ACHN (cell line): ENCODE measurements around the gene CCDC69.
"Not testable (repeated sequence)": the region's sequence is repeated elsewhere in the genome, so short reads cannot be mapped to it uniquely, and the experiment has no call there.

ENCODE experiments used
- DNase-seq: peaks from one replicate; pipeline ENCODE4 v3.0.0-alpha.2; 2015
- in situ Hi-C: cut with HindIII; loops from 2 replicates; pipeline ENCODE4 v1.10.0; 2017; ENCODE audit warnings: low sequenced_read_pairs, low pct_ligation_motif_present, low pct_unique_long_range_greater_than_20kb

Gene CCDC69

DNA sequence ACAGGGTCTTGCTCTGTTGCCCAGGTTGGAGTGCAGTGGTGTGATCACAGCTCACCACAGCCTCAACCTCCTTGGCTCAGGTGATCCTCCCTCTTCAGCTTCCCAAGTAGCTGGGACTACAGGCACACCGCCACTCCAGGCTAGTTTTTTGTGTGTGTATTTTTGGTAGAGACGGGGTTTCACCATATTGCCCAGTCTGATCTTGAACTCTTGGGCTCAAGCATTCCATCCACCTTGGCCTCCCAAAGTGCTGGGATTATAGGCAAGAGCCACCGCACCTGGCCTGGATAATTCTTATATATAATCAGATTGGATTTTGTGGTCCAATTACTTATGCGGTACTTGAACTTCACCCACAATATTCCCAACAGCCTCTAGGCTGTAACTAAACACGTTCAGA lies 19.8 kb downstream of the CCDC69 start:
- DNase-seq: no peak
- in situ Hi-C loops: no loop called here

DNA sequence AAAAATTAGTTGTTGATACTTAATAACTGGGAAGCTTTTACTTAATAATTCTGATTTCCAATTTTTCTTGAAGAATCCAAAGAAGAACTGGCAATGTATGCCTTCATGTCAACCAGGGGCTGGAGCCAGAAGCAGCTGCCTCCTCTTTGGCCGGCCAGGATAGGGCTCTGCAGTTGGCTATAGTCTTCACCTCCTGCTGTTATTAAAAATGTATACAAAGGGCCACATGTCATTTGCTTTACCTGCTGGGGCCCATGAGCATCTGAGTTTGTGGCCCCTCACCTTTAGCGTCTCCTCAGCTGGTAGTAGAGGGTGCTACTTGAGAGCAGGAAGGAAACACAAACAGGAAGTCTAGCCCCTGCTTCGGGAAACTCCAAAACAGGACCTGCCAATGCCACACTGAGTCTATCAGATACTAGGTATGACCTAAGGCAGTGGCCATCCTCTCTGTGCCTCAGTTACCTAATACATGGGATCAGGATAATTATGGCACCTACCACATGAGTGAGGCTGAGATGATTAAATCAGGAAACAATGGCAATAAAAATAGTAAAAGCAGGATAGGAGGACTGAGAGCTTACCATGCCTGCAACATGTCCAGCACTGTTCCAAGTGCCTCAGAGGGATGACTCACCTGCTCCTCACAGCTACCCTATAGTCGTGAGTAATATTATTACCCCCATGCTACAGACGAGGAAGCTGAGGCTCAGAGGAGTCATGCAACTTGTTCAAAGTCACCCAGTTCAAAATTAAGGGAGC lies 21.3 kb downstream of the CCDC69 start:
- in situ Hi-C loops: no loop called here
- no peak for DNase-seq

- in situ Hi-C loops: no loop called here
- no peak for DNase-seq
These were observed 22.8 kb downstream of the CCDC69 start for GRCh38 chr5:151200913-151201595.

DNA sequence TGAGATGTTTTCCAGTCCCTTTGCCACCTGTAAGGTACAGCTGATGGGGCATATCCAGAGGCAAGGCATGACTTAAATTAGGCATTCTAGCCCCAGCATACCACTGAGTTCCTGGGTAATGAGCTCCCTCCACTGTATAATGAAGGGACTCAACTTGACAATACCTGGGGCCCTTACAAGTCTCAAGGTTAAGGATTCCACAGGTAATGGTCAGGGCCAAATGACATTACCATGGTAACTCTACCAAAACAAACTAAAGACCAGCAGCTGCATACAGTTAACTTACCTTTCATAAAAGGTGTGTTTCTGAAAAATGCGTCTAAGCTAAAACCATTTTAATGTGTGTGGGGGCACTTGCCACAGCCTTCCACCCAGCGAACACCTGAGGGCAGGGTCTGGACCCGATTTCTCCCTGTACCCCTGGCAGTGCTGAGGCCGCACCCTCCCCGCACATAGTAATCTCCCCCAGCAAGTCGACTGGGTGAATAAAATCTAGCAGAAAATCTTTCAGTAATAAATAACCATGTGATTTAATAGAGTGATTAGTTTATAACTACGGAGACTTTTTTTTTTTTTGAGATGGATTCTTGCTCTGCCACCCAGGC lies 24.2 kb downstream of the CCDC69 start:
- no peak for DNase-seq
- in situ Hi-C loops: no loop called here

- in situ Hi-C loops: no loop called here
- no peak for DNase-seq
These were observed 25.0 kb downstream of the CCDC69 start for GRCh38 chr5:151198861-151199260.

DNA sequence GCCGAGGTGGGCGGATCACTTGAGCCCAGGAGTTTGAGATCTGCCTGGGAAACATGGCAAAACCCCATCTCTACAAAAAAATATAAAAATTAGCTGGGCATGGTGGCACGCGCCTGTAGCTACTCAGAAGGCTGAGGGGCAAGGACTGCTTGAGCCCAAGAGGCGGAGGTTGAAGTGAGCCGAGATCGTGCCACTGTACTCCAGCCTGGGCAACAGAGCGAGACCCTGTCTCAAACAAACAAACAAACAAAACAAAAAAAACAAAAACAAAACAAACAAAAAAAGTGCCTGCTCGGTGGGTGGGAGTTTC lies 26.6 kb downstream of the CCDC69 start:
- in situ Hi-C loops, DNase-seq: not testable (repeated sequence)

DNA sequence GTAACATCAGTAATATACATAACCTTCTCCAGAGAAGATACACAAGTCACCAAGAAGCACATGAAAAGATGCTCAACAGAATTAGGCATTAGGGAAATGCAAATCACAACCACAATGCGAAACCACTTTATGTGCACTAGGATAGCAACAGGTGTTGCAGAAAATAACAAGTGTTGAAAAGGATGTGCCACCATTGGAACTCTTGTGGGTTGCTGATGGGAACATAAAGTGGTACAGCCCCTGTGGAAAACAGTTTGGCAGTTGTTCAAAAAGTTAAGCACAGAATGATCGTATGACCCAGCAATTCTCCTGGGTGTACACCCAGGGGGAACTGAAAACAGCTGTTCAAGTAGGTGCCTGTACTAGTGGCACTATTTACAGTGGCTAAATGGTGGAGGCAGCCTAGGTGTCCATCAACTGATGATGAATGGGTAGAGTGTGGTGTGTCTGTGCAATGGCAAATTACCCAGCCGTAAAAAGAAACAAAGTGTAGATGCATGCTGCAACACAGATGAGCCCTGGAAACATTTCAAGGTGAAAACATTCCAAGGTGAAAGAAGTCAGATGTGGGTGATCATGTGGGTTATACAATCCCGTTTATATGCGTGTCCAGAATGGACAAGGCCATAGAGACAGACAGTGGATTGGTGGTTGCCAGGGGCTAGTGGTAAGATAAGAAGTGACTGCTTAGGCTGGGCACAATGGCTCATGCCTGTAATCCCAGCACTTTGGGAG lies 27.2 kb downstream of the CCDC69 start:
- no peak for DNase-seq
- in situ Hi-C loops: no loop called here

DNA sequence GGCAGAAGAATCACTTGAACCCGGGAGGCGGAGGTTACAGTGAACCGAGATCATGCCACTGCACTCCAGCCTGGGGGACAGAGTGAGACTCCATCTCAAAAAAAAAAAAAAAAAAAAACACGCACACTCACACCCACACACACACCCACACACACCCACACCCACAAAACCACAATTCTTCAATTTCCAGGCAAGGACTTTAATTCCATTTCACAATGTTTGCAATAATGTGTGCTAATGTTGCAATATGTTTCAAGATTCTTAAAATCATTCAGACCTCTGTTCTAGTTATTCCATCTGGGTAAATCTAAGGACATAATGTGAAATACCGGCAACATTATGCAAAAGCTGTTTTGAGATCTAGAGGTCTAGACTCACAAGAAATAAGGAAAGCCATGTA lies 28.3 kb downstream of the CCDC69 start:
- no peak for DNase-seq
- in situ Hi-C loops: no loop called here

DNA sequence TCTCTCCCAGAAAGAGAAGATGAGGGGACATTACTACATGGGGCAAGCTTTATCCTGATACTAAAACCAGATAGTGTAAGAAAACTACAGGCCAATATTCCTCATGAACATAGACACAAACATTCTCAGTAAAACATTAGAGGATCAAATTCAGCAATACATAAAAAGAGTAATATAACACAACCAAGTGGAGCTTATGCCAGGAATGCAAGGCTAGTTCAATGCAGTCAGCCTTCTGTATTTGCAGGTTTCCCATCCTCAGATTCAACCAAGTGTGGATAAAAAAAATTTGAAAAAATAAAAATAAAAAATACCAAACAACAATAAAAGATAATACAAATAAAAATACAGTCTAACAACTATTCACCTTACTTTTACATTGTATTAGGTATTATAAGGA lies 31.3 kb downstream of the CCDC69 start:
- in situ Hi-C loops: no loop called here
- no peak for DNase-seq

DNA sequence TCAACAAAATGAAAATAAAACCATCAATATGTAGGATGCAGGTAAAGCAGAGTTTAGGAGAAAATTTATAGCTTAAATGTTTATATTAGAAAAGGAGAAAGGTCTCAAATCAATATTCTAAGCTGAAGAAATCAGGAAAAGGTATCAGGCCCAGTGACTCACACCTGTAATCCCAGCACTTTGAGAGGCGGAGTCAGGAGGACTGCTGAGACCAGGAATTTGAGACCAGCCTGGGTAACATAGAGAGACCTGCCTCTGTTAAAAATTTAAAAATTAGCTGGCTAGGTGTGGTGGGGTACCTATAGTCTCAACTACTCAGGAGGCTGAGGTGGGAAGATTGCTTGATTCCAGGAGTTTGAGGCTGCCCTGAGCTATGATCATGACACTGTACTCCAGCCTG lies 32.2 kb downstream of the CCDC69 start:
- no peak for DNase-seq
- in situ Hi-C loops: no loop called here

DNA sequence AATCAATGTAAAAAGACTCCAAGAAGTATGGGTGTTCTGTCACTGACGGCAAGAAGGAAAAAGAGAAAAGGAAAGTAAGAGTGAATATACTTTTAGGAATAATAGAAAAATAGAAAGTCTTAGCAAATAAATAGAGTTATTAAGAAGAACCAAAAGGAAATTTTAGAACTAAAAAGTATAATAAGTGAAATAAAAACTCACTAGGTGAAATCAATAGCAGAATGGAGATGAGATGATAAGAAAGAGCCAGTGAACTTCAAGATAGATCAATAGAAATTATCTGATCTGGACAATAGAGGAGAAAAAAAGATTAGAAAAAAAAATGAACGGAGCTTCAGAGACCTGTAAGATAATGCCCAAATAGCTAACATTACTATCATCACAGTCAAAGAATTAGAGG lies 34.7 kb downstream of the CCDC69 start:
- in situ Hi-C loops: no loop called here
- DNase-seq: no peak

DNA sequence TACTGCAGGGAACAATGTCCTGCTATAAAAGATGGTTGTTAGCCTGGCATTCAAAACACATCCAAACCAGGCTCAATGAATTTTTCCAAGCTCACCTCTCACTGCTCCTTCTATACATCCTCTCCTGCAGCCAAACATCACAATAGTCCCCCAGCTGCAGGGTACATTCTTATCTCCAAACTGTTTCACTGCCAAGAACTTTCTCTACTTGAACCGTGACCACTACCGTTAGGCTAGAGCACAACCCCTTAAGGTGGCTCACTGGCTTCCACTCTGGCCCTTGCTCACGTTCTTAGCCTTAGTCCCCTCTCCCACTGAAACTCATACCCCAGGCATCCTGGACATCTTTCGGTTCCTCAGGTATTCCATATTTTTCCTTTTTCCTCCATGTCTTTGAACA lies 37.4 kb downstream of the CCDC69 start:
- in situ Hi-C loops: no loop called here
- DNase-seq: no peak

- in situ Hi-C loops: no loop called here
These were observed 37.8 kb downstream of the CCDC69 start for GRCh38 chr5:151186052-151186451.

GRCh38 chr5:151184316-151185042 lies 39.4 kb downstream of the CCDC69 start:
- in situ Hi-C loops: no loop called here
- no peak for DNase-seq

More at GRCh38 chr5:151186052-151186451, 37.8 kb downstream of the CCDC69 start:
- DNase-seq: no peak

DNA sequence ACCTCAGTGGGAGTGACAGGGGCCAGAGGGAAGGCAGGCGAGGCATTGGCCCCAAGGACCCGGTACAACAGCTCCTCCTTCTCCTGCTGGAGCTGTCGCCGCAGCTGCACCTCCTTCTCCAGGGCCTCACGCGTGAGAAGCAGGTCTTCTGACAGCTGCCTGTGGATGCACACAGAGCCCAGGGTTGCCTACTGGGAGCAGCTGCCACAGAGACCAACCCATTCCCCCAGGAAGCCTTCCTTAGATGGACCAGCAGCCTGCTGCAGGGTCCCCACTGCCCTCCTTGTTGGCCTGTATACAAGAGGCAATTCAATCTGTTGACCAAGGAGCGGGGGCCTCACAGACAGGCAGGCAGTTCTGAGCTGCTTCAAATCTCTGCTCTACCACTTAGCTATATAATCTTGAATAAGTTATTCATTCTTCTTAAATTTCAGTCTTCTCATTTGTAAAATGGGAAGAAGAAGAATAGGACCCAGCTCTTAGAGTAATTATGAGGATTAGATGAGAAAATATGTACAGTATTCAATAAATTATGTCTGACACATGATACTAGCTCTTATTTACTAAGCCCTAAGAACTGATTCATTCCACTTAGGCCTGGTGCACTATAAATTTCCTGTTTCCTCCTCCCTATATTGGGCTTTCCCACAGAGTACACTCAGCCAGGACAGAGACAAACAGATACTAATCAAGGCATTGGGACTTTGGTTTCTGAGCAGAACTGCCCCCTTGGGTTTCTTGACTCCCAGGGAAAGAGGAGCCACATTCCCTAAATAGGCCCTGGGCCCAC lies 40.2 kb downstream of the CCDC69 start:
- in situ Hi-C loops: no loop called here
- no peak for DNase-seq

DNA sequence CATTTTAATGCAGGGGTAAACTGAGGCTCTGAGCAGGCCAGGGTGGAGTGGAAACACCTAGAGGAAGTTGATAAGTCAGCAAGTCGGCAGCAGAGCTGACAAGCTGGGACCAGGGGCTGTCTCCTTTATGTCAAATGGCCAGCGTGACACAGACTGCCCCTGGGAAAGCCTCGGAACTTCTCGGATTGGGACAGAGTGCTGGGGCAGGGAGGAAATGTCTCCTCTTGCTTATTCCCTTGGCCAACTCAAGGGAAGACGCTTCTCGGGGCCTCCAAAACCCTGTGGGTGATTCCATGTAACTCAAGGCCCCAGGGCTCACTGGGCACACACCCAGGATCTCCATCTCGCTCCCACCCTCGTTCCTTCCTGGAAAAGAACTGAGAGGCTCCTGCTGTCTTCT lies 40.9 kb downstream of the CCDC69 start:
- no peak for DNase-seq
- in situ Hi-C loops: no loop called here

- no peak for DNase-seq
- in situ Hi-C loops: no loop called here
These were observed 41.4 kb downstream of the CCDC69 start for GRCh38 chr5:151182524-151182900.
